ENCODE results near the gene TMEM190. TPM values are rescaled to one million over a fixed set of nuclear protein-coding genes. Genes with fewer than 3 reads are reported as not detected.
"Not testable (repeated sequence)": the region's sequence is repeated elsewhere in the genome, so short reads cannot be mapped to it uniquely, and the experiment has no call there.

The TMEM190 gene
- total and polyA plus RNA-seq, 2 experiments from 2014 or later: 6.6 TPM; not detected in 1

DNA sequence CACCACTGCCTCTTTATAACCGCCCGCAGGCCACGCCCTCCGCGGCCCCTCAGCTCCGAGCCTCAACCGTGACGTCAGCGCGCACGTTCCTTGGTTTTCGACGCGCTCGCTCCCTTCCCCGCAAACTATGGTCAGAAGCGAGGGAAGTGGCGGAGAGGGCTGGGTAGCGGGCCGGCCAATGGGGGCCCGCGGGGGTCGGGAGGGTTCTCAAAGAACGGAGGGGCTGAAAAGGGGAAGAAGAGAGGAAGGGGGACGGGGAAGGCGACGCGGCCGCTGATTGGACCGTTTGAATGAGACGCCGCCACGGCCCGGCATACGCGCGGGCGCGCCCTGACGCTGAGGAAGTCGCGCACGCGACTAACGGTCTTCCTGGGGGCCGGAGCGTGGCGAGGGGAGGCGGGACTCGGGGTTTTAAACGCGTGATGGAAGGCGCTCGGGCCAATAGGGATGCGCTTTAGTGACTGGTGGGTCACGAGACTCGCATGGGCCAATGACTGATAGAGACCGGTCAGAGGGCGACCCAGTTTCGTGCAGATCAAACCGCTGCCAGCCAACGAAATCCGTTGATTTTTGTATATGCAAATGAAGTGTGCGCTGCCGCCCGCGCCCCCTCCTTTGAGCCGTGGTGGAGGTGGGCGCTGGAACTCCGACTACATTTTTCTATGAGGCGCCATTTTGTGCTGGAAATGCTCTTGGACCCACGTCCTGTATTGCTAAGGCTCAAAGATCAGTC, 31.3 kb downstream of the TMEM190 start:
- peak; percentile 99 for DNase-seq (ENCODE audit: low spot score)
- H4K20me1 ChIP-seq (ENCODE audit: insufficient read depth, poor library complexity, severe bottlenecking): peaks cover 5% of the 10 kb centered on the region
- peak overlapping the region; percentile 87 for H3K4me2 ChIP-seq
- H3K4me3 ChIP-seq: peak overlapping the region; percentile 2
- peaks cover 10% of the 10 kb centered on the region for H3K4me1 ChIP-seq (ENCODE audit: insufficient read depth)
- H3K36me3 ChIP-seq (replicated peaks; ENCODE audit: insufficient read depth, low read depth): no peaks in the 10 kb centered on the region
- TF ChIP-seq EZH2 (IDR thresholded peaks at IDR 0.05; ENCODE audit: borderline replicate concordance) (no peak), EZH2phosphoT487 (IDR thresholded peaks at IDR 0.05; ENCODE audit: low read depth, severe bottlenecking, unreplicated experiment) (no peak)
- TF ChIP-seq, protein P1, sequence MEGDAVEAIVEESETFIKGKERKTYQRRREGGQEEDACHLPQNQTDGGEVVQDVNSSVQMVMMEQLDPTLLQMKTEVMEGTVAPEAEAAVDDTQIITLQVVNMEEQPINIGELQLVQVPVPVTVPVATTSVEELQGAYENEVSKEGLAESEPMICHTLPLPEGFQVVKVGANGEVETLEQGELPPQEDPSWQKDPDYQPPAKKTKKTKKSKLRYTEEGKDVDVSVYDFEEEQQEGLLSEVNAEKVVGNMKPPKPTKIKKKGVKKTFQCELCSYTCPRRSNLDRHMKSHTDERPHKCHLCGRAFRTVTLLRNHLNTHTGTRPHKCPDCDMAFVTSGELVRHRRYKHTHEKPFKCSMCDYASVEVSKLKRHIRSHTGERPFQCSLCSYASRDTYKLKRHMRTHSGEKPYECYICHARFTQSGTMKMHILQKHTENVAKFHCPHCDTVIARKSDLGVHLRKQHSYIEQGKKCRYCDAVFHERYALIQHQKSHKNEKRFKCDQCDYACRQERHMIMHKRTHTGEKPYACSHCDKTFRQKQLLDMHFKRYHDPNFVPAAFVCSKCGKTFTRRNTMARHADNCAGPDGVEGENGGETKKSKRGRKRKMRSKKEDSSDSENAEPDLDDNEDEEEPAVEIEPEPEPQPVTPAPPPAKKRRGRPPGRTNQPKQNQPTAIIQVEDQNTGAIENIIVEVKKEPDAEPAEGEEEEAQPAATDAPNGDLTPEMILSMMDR (IDR thresholded peaks at IDR 0.05; ENCODE audit: poor library complexity): no peak
- peak overlapping the region; percentile 95 for H3K27ac ChIP-seq
- H3K79me2 ChIP-seq: peaks cover 36% of the 10 kb centered on the region
- H3K9me3 ChIP-seq (ENCODE audit: low read depth): no peaks in the 10 kb centered on the region
- H3K27me3 ChIP-seq: no peaks in the 10 kb centered on the region
- no peaks in the 10 kb centered on the region for H3K9me2 ChIP-seq (replicated peaks; ENCODE audit: insufficient read depth)
- WGBS (ENCODE audit: low lambda C conversion rate, missing lambda C conversion rate): under 1% methylated on average over 36 of the region's 72 CpGs
- H2AFZ ChIP-seq: peak overlapping the region; percentile 78

DNA sequence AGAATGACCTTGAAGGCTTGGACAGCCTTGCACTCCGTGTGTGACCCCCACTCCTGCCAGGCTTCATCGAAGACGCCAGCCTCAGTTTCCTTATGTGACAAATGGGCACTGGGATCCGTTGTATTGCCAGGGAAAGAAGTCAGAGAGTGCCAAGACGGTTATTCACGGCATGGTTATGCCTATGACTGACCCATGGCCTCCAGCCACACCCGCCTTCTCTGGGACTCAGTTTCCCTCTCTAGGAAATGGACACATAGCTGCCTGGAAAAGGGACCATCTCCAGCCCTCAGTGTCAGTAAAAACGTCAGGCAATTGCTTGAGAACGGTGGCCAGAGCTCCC, 31.9 kb downstream of the TMEM190 start:
- H3K27ac ChIP-seq: peak overlapping the region; percentile 95
- H3K4me2 ChIP-seq: peak overlapping the region; percentile 73
- no peaks in the 10 kb centered on the region for H3K9me2 ChIP-seq (replicated peaks; ENCODE audit: insufficient read depth)
- H3K4me1 ChIP-seq (ENCODE audit: insufficient read depth): peaks cover 10% of the 10 kb centered on the region
- peak overlapping the region; percentile 78 for H2AFZ ChIP-seq
- no peaks in the 10 kb centered on the region for H3K9me3 ChIP-seq (ENCODE audit: low read depth)
- 70% methylated on average over 9 of the region's 9 CpGs for WGBS (ENCODE audit: low lambda C conversion rate, missing lambda C conversion rate)
- H3K36me3 ChIP-seq (replicated peaks; ENCODE audit: insufficient read depth, low read depth): no peaks in the 10 kb centered on the region
- TF ChIP-seq EZH2phosphoT487 (IDR thresholded peaks at IDR 0.05; ENCODE audit: low read depth, severe bottlenecking, unreplicated experiment): no peak
- no peak for TF ChIP-seq EZH2 (IDR thresholded peaks at IDR 0.05; ENCODE audit: borderline replicate concordance)
- TF ChIP-seq, protein P1 (IDR thresholded peaks at IDR 0.05; ENCODE audit: poor library complexity): no peak
- no peaks in the 10 kb centered on the region for H3K27me3 ChIP-seq
- peak overlapping the region; percentile 2 for H3K4me3 ChIP-seq
- H3K79me2 ChIP-seq: peaks cover 32% of the 10 kb centered on the region
- DNase-seq (ENCODE audit: low spot score): no peak
- peaks cover 5% of the 10 kb centered on the region for H4K20me1 ChIP-seq (ENCODE audit: insufficient read depth, poor library complexity, severe bottlenecking)

DNA sequence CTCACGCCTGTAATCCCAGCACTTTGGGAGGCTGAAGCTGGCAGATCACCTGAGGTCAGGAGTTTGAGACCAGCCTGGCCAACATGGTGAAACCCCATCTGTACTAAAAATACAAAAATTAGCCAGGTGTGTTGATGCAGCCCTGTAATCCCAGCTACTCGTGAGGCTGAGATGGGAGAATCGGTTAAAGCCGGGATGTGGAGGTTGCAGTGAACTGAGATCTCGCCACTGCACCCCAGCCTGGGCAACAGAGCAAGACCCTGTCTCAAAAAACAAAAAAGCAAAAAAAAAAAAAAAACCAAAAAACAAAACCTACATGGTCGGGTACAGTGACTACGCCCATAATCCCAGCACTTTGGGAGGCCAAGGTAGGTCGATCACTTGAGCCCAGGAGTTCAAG, 32.6 kb downstream of the TMEM190 start:
- not testable (repeated sequence) for H3K4me2 ChIP-seq; H2AFZ ChIP-seq; DNase-seq (ENCODE audit: low spot score); H3K4me1 ChIP-seq (ENCODE audit: insufficient read depth); H3K9me3 ChIP-seq (ENCODE audit: low read depth); H3K27me3 ChIP-seq; H3K9me2 ChIP-seq (replicated peaks; ENCODE audit: insufficient read depth); H3K27ac ChIP-seq; H4K20me1 ChIP-seq (ENCODE audit: insufficient read depth, poor library complexity, severe bottlenecking); H3K4me3 ChIP-seq; H3K36me3 ChIP-seq (replicated peaks; ENCODE audit: insufficient read depth, low read depth)
- 96% methylated on average over 8 of the region's 8 CpGs for WGBS (ENCODE audit: low lambda C conversion rate, missing lambda C conversion rate)
- H3K79me2 ChIP-seq: peaks cover 28% of the 10 kb centered on the region

DNA sequence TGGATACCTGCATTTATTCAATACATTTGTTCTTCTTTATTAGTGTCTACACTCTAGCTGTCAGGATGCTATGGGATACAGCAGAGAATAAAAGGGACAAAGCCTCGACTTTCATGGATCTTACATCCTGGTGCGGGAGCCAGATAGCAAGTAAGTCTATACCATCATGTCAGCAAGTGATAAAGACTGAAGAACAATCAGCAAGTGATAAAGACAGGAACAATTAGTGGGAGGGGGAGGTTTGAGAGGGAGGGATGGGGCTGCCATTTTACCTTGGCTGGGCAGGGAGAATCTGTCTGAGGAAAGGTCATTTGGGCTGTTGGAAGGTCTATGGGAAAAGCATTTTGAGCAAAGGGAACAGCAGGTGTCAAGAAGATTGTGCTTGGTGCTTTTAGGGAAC, 33.5 kb downstream of the TMEM190 start:
- no peak for TF ChIP-seq EZH2 (IDR thresholded peaks at IDR 0.05; ENCODE audit: borderline replicate concordance)
- TF ChIP-seq, protein P1 (IDR thresholded peaks at IDR 0.05; ENCODE audit: poor library complexity): no peak
- TF ChIP-seq EZH2phosphoT487 (IDR thresholded peaks at IDR 0.05; ENCODE audit: low read depth, severe bottlenecking, unreplicated experiment): no peak
- Histone ChIP-seq H3K27me3 (no peaks in the 10 kb centered on the region), H3K36me3 (replicated peaks; ENCODE audit: insufficient read depth, low read depth) (no peaks in the 10 kb centered on the region), H3K4me2 (no peak overlapping the region), H3K4me1 (ENCODE audit: insufficient read depth) (peaks cover 10% of the 10 kb centered on the region), H3K27ac (no peak overlapping the region), H3K9me3 (ENCODE audit: low read depth) (no peaks in the 10 kb centered on the region), H3K9me2 (replicated peaks; ENCODE audit: insufficient read depth) (no peaks in the 10 kb centered on the region), H4K20me1 (ENCODE audit: insufficient read depth, poor library complexity, severe bottlenecking) (peaks cover 5% of the 10 kb centered on the region), H2AFZ (no peak overlapping the region), H3K4me3 (no peak overlapping the region), H3K79me2 (peaks cover 22% of the 10 kb centered on the region)
- 84% methylated on average over 2 of the region's 2 CpGs for WGBS (ENCODE audit: low lambda C conversion rate, missing lambda C conversion rate)
- DNase-seq (ENCODE audit: low spot score): no peak

All from hepatocyte (in vitro differentiated cells).